TTC549 (cell line): Measurements from ENCODE around the gene RHOT2.
"Not testable (repeated sequence)": the region's sequence is repeated elsewhere in the genome, so short reads cannot be mapped to it uniquely, and the experiment has no call there.

Experiments
- FAIRE-seq: peaks from 2 replicates; lab custom pipeline; 2012; peaks lifted over from hg19 to GRCh38; lab: Jason Lieb, UNC

RHOT2 gene

GRCh38 chr16:681746-682427, 14.0 kb downstream of the RHOT2 start:
- FAIRE-seq, result no peak

GRCh38 chr16:682493-683395, 14.8 kb downstream of the RHOT2 start:
- no peak for FAIRE-seq

- no peak for FAIRE-seq
Measured at GRCh38 chr16:683396-684070, 15.6 kb downstream of the RHOT2 start.

GRCh38 chr16:684071-684794, 16.3 kb downstream of the RHOT2 start, which contains the start of gene JMJD8:
TSS of gene JMJD8 (minus strand) at chr16:684334. CDS start at chr16:684319, 15 bp downstream.
- FAIRE-seq, result no peak

GRCh38 chr16:684961-685696, 17.2 kb downstream of the RHOT2 start:
- no peak for FAIRE-seq

GRCh38 chr16:685967-686366, 18.0 kb downstream of the RHOT2 start:
- FAIRE-seq, result no peak

- FAIRE-seq, result no peak
Measured at GRCh38 chr16:686459-687260, 18.7 kb downstream of the RHOT2 start.

GRCh38 chr16:687499-687898, 19.6 kb downstream of the RHOT2 start:
- FAIRE-seq, result no peak

- no peak for FAIRE-seq
Measured at GRCh38 chr16:689175-689897, 21.4 kb downstream of the RHOT2 start.

- not testable (repeated sequence) for FAIRE-seq
Measured at GRCh38 chr16:691242-691641, 23.3 kb downstream of the RHOT2 start.

GRCh38 chr16:692356-693108, 24.6 kb downstream of the RHOT2 start:
- FAIRE-seq, result no peak

- FAIRE-seq, result no peak
Measured at GRCh38 chr16:693364-693763, 25.4 kb downstream of the RHOT2 start.

GRCh38 chr16:693766-694165, 25.8 kb downstream of the RHOT2 start:
- FAIRE-seq, result no peak

- no peak for FAIRE-seq
Measured at GRCh38 chr16:694187-694862, 26.4 kb downstream of the RHOT2 start.

- FAIRE-seq, result no peak
Measured at GRCh38 chr16:694863-695354, 27.0 kb downstream of the RHOT2 start.

GRCh38 chr16:695355-696089, 27.6 kb downstream of the RHOT2 start:
- FAIRE-seq, result no peak

- FAIRE-seq, result no peak
Measured at GRCh38 chr16:698911-699671, 31.2 kb downstream of the RHOT2 start.
